Hepatocyte (in vitro differentiated cells): Measurements from ENCODE around the gene SYNDIG1.

Experiments
- CTCF ChIP-seq: fragments of 200-600 bp; sonication (generic); IDR thresholded peaks from 2 replicates; pipeline ENCODE4 v1.5.1; 2016; ENCODE audit warnings: antibody characterized with exemption, mild to moderate bottlenecking; ENCODE audit not compliant: poor library complexity
- EZH2 ChIP-seq: fragments of 200-600 bp; sonication (generic); IDR thresholded peaks from 2 replicates; pipeline ENCODE4 v1.6.1; 2016; ENCODE audit warnings: antibody characterized with exemption, mild to moderate bottlenecking, borderline replicate concordance
- EZH2phosphoT487 ChIP-seq: fragments of 200-600 bp; sonication (generic); IDR thresholded peaks from one replicate; pipeline ENCODE4 v1.6.1; 2018; ENCODE audit warnings: antibody characterized with exemption, mild to moderate bottlenecking, low read depth, moderate library complexity; ENCODE audit not compliant: unreplicated experiment, severe bottlenecking

GRCh38 chr20:24637087-24637486 is 167.7 kb downstream of the SYNDIG1 start:
- TF ChIP-seq CTCF (no peak), EZH2 (no peak), EZH2phosphoT487 (no peak)
